ENCODE results near the gene MYO1B. TPM values are rescaled to one million over a fixed set of nuclear protein-coding genes. Genes with fewer than 3 reads are reported as not detected.

The MYO1B gene
- total RNA-seq, 2 donors from 2014 or later = 11.6 to 14.7 TPM

- no peaks in the 10 kb centered on the region for H3K27me3 ChIP-seq
Measured at GRCh38 chr2:191312163-191312562, 67.0 kb downstream of the MYO1B start.

GRCh38 chr2:191312662-191313061, 67.5 kb downstream of the MYO1B start:
- Histone ChIP-seq H3K4me3 (no peak overlapping the region), H3K4me1 (peaks cover 0 to 2% of the 10 kb centered on the region in 2 donors), H3K27me3 (no peaks in the 10 kb centered on the region), H3K9me3 (no peaks in the 10 kb centered on the region), H3K27ac (no peak overlapping the region), H3K36me3 (no peaks in the 10 kb centered on the region)
- DNase-seq (ENCODE audit: low spot score) = no peak
- TF ChIP-seq CTCF (IDR thresholded peaks at IDR 0.05) = no peak

More at GRCh38 chr2:191312163-191312562, 67.0 kb downstream of the MYO1B start:
- no peak for DNase-seq (ENCODE audit: low spot score)
- no peak overlapping the region for H3K27ac ChIP-seq
- no peak for TF ChIP-seq CTCF (IDR thresholded peaks at IDR 0.05)
- H3K9me3 ChIP-seq = no peaks in the 10 kb centered on the region
- no peaks in the 10 kb centered on the region for H3K4me1 ChIP-seq
- no peak overlapping the region for H3K4me3 ChIP-seq
- H3K36me3 ChIP-seq = no peaks in the 10 kb centered on the region

GRCh38 chr2:191314697-191315364, 69.6 kb downstream of the MYO1B start:
- Histone ChIP-seq H3K4me3 (no peak overlapping the region), H3K4me1 (peaks cover 0 to 21% of the 10 kb centered on the region in 2 donors), H3K27ac (no peak overlapping the region), H3K27me3 (no peaks in the 10 kb centered on the region), H3K9me3 (no peaks in the 10 kb centered on the region), H3K36me3 (no peaks in the 10 kb centered on the region)
- TF ChIP-seq CTCF (IDR thresholded peaks at IDR 0.05) = no peak
- DNase-seq (ENCODE audit: low spot score) = no peak

GRCh38 chr2:191315365-191315752, 70.2 kb downstream of the MYO1B start:
- no peak for DNase-seq (ENCODE audit: low spot score)
- no peaks in the 10 kb centered on the region for H3K36me3 ChIP-seq
- no peaks in the 10 kb centered on the region for H3K27me3 ChIP-seq
- no peak overlapping the region for H3K4me3 ChIP-seq
- no peak overlapping the region for H3K27ac ChIP-seq
- peaks cover 0 to 21% of the 10 kb centered on the region in 2 donors for H3K4me1 ChIP-seq
- no peak for TF ChIP-seq CTCF (IDR thresholded peaks at IDR 0.05)
- no peaks in the 10 kb centered on the region for H3K9me3 ChIP-seq

- no peaks in the 10 kb centered on the region for H3K36me3 ChIP-seq
- no peak overlapping the region for H3K4me3 ChIP-seq
- no peaks in the 10 kb centered on the region for H3K27me3 ChIP-seq
- TF ChIP-seq CTCF (IDR thresholded peaks at IDR 0.05) = no peak
- no peak overlapping the region for H3K27ac ChIP-seq
- peaks cover 0 to 21% of the 10 kb centered on the region in 2 donors for H3K4me1 ChIP-seq
- DNase-seq (ENCODE audit: low spot score) = no peak
- no peaks in the 10 kb centered on the region for H3K9me3 ChIP-seq
Measured at GRCh38 chr2:191316246-191316994, 71.2 kb downstream of the MYO1B start.

Measured in right atrium auricular region (tissue), 2 donors.